GM23338 (cell line): Measurements from ENCODE around the gene STARD4.

Experiments
- CTCF ChIP-seq, 2 experiments: fragments of 200-600 bp in 1 of 2; sonication (generic) in 1 of 2; conservative IDR thresholded peaks; 2 replicates each; pipeline versions ENCODE4 v1.5.1 to v1.6.1; 2016 to 2017; ENCODE audit warnings: antibody characterized with exemption in 2 of 2, low read depth in 2 of 2, mild to moderate bottlenecking in 2 of 2, moderate library complexity in 1 of 2
- ETS1 ChIP-seq: IDR thresholded peaks from 2 replicates; pipeline ENCODE4 v1.6.1; 2016; ENCODE audit warnings: antibody characterized with exemption
- EZH2 ChIP-seq: fragments of 200-600 bp; sonication (generic); IDR thresholded peaks from one replicate; pipeline ENCODE4 v1.8.0; 2017; ENCODE audit warnings: antibody characterized with exemption, mild to moderate bottlenecking, low read depth; ENCODE audit not compliant: unreplicated experiment
- EZH2phosphoT487 ChIP-seq: fragments of 200-600 bp; sonication (generic); IDR thresholded peaks from one replicate; pipeline ENCODE4 v1.8.1; 2018; ENCODE audit warnings: antibody characterized with exemption; ENCODE audit not compliant: unreplicated experiment
- POLR2AphosphoS5 ChIP-seq: IDR thresholded peaks from 2 replicates; pipeline ENCODE4 v1.6.1; 2016; ENCODE audit warnings: antibody characterized with exemption, low read depth
- REST ChIP-seq: IDR thresholded peaks from one replicate; pipeline ENCODE4 v1.6.1; 2018; ENCODE audit warnings: antibody characterized with exemption; ENCODE audit not compliant: unreplicated experiment
- STAT1 ChIP-seq: IDR thresholded peaks from one replicate; pipeline ENCODE4 v1.6.1; 2016; ENCODE audit warnings: antibody characterized with exemption; ENCODE audit not compliant: unreplicated experiment
- ZNF462 ChIP-seq: fragments of 250-450 bp; sonication (Bioruptor Pico); IDR thresholded peaks from 2 replicates; pipeline ENCODE4 v1.5.0; 2020; ENCODE audit warnings: mild to moderate bottlenecking, moderate library complexity

DNA sequence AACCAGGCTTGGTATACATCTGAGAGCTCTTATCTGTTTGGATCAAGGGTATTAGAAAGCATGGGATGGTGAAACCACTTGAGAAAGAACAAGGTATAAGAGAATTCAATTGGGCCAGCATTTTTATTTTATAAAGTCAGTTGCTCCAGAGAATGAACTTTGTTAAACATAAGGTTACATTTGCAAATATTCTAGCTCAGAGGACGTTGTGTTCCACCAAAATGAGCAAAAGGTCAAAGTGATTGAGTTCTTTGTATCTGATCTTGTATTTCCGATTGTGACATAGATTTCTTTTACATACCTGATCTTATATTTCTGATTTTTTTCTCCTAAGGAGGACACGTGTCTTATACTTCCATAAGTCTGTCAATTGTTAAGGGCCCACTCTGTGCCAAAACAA is 8.6 kb upstream of the STARD4 start:
- TF ChIP-seq CTCF (conservative IDR thresholded peaks at IDR 0.05; ENCODE audit: low read depth in 2 of 2) (no peak), EZH2phosphoT487 (no peak), EZH2 (no peak), POLR2AphosphoS5 (no peak), STAT1 (no peak), ETS1 (no peak), REST (no peak), ZNF462 (CRISPR knock-in tag) (no peak)
